Fibroblast of skin of left biceps (primary cell): Measurements from ENCODE around the gene RFC1.
A peak's percentile ranks its signal among the peaks of the same experiment; 100 is the strongest.
"Not testable (repeated sequence)": the region's sequence is repeated elsewhere in the genome, so short reads cannot be mapped to it uniquely, and the experiment has no call there.

Experiments
- DNase-seq, 2 experiments: peaks; one replicate each; pipeline ENCODE4 v3.0.0-alpha.2; 2013; ENCODE audit warnings: low read depth in 2 of 2

RFC1 gene

DNA sequence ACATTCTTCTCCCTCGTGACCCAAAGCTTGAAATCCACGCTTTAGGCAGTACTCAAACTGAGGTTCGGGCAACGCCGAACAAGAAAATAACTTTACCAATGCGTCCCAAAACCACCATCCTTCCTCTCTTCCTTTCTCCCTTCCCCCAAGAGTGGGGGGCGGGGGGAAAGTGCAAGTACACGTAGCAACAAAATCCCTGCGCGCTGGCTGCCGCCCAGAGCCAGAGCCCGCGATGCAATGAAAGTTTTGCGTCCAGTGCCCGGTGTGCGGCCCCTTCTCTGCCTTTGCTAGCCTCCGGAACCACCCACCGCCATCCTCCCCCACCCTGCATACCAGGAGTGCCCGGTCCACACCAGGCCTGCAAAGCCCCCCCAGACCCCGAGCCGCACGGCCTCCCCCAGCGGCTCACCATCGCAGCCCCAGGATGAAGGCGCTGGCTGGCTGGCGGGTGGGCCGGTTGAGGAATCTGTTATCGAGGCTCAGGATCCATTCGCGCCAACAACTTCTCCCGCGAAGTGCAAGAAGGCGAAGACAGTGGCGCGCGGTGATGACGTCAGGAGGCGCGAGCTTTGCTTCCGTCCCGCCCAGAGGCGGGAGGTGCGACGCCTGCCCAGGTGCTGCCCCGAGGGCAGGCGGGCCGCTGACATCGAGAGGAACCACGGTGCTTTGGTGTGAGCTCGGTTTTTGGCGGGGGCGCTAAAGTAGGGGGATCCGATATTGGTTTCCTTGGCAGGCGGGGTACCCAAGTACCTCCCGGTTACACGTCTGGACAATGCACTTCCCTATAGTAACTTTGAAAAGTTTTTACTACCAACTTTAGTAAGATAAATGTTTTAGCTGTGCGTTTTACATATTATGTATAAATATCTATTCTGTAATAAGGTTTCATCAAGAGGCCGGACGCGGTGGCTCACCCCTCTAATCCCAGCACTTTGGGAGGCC, at the start of gene RFC1:
Gene RFC1, minus strand, starts transcription at position 533 of the 942 bp plus-strand sequence. Its CDS starts 121 bp downstream, at position 412.
- DNase-seq, result peak; percentile 81 to 84

GRCh38 chr4:39415678-39416283, 49.6 kb upstream of the RFC1 start:
- peak in 1 of 2 experiments; percentile 11 for DNase-seq

- DNase-seq, result not testable (repeated sequence)
Measured at GRCh38 chr4:39411561-39411960, 45.4 kb upstream of the RFC1 start.

- DNase-seq, result no peak
Measured at GRCh38 chr4:39410415-39410814, 44.3 kb upstream of the RFC1 start.

- no peak for DNase-seq
Measured at GRCh38 chr4:39407584-39407885, 41.4 kb upstream of the RFC1 start.

DNA sequence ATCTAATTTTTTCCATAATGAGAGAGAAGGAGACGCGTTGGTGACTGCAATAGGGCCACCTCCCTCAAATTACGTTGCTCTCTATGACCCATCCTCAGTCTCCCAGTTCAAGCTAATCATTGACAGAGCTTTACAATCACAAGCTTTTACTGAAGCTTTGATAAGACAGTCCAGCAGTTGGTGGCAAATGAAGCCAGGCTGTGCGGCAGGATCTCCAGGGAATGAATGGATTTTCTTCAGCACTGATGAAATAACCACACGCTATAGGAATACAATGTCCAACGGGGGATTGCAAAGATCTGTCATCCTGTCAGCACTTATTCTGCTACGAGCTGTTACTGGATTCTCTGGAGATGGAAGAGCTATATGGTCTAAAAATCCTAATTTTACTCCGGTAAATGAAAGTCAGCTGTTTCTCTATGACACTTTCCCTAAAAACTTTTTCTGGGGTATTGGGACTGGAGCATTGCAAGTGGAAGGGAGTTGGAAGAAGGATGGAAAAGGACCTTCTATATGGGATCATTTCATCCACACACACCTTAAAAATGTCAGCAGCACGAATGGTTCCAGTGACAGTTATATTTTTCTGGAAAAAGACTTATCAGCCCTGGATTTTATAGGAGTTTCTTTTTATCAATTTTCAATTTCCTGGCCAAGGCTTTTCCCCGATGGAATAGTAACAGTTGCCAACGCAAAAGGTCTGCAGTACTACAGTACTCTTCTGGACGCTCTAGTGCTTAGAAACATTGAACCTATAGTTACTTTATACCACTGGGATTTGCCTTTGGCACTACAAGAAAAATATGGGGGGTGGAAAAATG, 40.8 kb upstream of the RFC1 start, which contains the start of gene KLB:
Gene KLB, plus strand, starts transcription at position 168 of the 821 bp plus-strand sequence. Its CDS starts 20 bp downstream, at position 188.
- peak; percentile 33 to 37 for DNase-seq

DNA sequence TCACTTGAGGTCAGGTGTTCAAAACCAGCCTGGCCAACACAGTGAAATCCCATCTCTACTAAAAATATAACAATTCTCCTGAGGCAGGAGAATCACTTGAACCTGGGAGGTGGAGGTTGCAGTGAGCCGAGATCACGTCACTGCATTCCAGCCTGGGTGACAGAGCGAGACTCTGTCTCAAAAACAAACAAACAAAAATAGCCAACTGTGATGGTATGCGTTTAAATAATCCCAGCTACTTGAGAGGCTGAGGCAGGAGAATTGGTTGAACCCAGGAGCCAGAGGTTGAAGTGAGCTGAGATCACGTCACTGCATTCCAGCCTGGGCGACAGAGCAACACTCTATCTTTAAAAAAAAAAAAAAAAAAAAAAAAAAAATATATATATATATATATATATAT, 35.5 kb upstream of the RFC1 start:
- DNase-seq, result not testable (repeated sequence)

DNA sequence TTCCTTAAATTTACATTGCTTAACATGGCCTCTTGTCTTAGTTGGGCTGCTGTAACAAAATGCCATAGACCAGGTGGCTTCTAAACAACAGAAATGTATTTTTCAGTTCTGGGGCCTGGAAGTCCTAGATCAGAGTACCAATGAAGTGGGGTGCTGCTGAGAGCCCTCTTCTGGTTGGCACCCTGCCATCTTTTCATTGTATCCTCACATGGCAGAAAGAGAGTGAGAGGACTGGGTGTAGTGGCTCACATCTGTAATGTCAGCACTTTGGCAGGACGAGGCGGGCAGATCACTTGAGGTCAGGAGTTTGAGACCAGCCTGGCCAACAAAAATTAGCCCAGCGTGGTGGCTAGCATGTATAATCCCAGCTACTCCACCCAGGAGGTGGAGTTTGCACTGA, 28.5 kb upstream of the RFC1 start:
- DNase-seq, result no peak

DNA sequence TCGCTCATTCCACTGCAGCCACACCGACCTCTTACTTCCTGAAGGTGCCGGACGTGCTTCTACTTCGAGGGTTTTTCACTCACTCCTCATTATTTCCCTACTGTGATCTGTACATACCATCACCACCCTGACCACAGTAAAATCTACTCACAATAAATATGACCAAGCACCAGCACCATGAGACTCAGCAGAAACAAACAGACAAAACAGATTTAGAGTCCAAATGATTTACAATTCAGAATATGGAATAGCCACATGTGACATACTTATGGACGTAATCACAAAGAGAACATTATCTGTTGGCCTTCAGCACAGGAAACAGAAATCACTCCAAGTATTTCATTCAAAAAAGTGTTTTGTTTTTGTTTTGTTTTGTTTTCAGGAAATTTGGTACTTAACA, 24.4 kb upstream of the RFC1 start:
- no peak for DNase-seq

- DNase-seq, result no peak
Measured at GRCh38 chr4:39384563-39384962, 18.4 kb upstream of the RFC1 start.

DNA sequence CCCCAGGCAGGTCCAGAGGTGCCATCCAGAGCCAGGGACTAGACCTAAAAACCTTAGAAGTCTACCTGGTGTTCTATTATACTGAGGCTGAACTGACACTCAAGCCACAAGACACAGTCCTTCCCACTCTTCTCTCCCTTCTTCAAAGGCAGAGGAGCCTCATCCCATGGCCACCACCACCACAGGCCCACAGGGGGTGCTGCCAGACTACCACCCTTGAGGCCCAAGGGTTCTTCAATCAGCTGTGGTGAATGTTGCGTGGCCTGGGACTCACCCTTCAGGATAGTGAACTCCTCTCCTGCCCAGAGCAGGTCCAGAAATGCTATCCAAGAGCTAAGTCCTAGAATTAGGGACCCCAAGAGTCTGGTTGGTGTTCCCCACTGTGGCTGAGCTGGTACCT, 17.5 kb upstream of the RFC1 start:
- DNase-seq, result no peak

DNA sequence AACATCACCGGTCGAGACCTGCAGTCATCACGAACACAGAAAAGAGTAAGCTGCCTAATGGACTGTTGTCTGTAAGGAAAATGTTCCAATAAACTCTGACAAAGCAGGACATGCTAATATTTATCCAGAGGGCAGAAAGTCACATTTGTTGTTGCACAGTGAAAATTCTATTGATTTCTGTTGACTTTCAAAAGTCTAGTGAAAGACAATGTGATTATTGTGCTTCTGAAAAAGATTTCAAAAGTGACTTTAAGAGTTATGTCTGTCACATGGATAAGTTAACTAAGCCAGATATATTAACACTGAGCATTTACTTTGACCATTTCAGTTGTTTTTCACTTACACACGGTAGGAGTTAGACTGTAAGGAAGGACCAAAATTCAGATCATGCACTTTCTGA, 9.3 kb upstream of the RFC1 start:
- DNase-seq, result no peak

GRCh38 chr4:39371209-39371608, 5.0 kb upstream of the RFC1 start:
- DNase-seq, result not testable (repeated sequence)

DNA sequence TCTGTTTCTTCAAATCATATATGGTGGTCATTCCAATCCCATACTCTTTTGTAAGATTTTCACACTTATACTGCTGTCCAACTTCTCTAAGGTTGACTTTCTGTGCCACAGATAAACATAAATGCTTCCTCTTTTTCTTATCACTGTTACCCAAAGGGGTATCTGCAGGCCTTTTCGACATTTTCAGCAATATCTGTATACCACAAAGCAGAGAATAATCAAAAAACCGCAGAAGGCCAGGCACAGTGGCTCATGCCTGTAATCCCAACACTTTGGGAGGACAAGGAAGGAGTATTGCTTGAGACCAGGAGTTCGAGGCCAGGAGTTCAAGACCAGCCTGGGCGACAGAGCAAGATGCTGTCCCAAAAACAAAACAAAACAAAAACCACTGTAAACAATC, 3.1 kb upstream of the RFC1 start:
- DNase-seq, result no peak

DNA sequence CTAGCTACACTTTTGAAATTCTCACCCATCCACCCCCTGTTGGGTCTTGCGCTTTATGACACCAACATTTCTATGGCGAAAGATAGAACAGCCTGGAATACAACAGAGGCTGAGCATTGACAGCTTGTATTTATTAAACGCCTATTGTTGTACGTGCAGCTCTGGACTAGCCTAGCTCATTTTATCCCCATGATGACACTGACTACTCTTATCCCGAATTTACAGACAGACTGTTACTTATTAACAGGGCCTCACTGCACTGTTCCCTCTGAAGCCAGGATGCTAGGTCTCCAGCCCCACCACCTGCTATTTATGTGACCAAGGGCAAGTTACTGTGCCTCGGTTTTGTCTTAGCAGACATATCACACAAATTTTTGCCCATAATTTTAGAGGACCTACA, 1.0 kb upstream of the RFC1 start:
- no peak for DNase-seq

- DNase-seq, result no peak
Measured at GRCh38 chr4:39365360-39365759, 802 bp downstream of the RFC1 start.

- no peak for DNase-seq
Measured at GRCh38 chr4:39363773-39364393, 2.3 kb downstream of the RFC1 start.

DNA sequence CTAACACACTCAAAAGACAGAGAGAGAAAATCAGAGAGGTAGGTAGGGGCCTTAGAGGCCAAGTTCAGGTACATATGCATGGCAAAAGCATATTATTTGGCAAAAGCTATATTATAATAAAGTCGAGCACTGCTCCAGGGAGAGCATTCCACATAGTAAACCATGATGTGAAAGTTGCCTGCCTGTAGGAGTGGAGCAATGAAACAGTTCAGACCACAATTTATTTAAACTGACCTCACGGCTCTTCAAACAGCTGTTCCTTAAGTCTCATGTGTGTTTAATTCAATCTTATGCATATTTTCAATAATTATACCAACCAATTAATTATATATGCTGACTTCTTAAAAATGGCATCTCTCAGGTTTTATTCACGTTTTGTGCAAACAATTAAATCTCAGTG, 3.3 kb downstream of the RFC1 start:
- DNase-seq, result no peak

GRCh38 chr4:39360611-39361010, 5.6 kb downstream of the RFC1 start:
- not testable (repeated sequence) for DNase-seq

DNA sequence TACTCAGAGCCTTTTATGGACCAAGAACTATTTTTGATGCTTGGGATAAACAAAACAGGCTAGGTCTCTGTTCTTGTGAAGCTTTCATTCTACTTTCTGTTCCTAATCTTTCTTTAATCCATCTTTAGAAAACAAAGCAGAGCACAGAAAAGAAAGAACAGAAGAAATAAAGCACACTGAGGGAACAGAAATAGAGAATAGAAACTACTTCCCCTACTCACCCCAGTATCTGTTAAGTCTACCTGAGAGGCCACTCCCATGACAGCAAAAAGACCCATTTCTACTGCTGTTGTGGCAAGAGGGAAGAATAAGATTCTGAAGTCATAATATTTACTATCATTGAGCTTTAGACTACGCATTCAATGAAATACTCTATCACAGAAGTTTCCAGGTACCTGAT, 9.2 kb downstream of the RFC1 start:
- DNase-seq, result no peak

GRCh38 chr4:39354254-39354552, 12.0 kb downstream of the RFC1 start:
- DNase-seq, result no peak
